Panc1 (cell line): ENCODE results near the gene PTCD2. TPM values are rescaled to one million over a fixed set of nuclear protein-coding genes. Genes with fewer than 3 reads are reported as not detected.
A peak's percentile ranks its signal among the peaks of the same experiment; 100 is the strongest.
"Not testable (repeated sequence)": the region's sequence is repeated elsewhere in the genome, so short reads cannot be mapped to it uniquely, and the experiment has no call there.

Experiments
- ATAC-seq: fragments of 200-7000 bp; cut with Tn5 transposase; 2 replicates; pipeline ENCODE4 v1.9.1; 2020; ENCODE audit warnings: mild to moderate bottlenecking, moderate library complexity
- BruUV-seq: library from RNA; stranded (reverse); fragments of 400-500 nt; replicated peaks from 2 replicates; lab custom pipeline; 2021; lab: Mats Ljungman, UMichigan
- CTCF ChIA-PET: fragments of 300-600 bp; sonication (Branson Sonifier 250); formaldehyde crosslinking; loops from one replicate; lab custom pipeline; 2022; ENCODE audit warnings: antibody characterized with exemption; lab: Charles Lee
- POLR2A ChIA-PET: fragments of 300-600 bp; sonication (Branson Sonifier 250); formaldehyde crosslinking; loops from one replicate; lab custom pipeline; 2022; ENCODE audit warnings: antibody characterized with exemption; lab: Charles Lee
- DNase-seq: peaks from one replicate; pipeline ENCODE4 v3.0.0-alpha.2; 2010; ENCODE audit warnings: low read depth, low spot score
- H3K27ac ChIP-seq: 2 replicates; pipeline ENCODE4 v1.5.1; 2011; ENCODE audit warnings: mild to moderate bottlenecking, low read length, inconsistent platforms
- H3K27me3 ChIP-seq: fragments of 200-500 bp; sonication (Bioruptor generic); 2 replicates; pipeline ENCODE4 v1.6.0; 2014; ENCODE audit warnings: low read length, inconsistent platforms; ENCODE audit not compliant: control insufficient read depth, insufficient read depth
- H3K36me3 ChIP-seq: fragments of 200-500 bp; sonication (Bioruptor generic); 2 replicates; pipeline ENCODE4 v1.5.1; 2014; ENCODE audit warnings: inconsistent platforms, mild to moderate bottlenecking, low read length, moderate library complexity; ENCODE audit not compliant: control insufficient read depth, insufficient read depth
- H3K4me1 ChIP-seq: 2 replicates; pipeline ENCODE4 v1.5.1; 2011; ENCODE audit warnings: inconsistent platforms, mild to moderate bottlenecking, low read length, moderate library complexity; ENCODE audit not compliant: control insufficient read depth, insufficient read depth
- H3K4me3 ChIP-seq, 2 experiments: 2 replicates each; pipeline ENCODE4 v1.5.1; 2011 to 2012; ENCODE audit warnings: low read depth in 2 of 2, low read length in 2 of 2, mild to moderate bottlenecking in 2 of 2, inconsistent platforms in 1 of 2, moderate library complexity in 1 of 2
- H3K9me3 ChIP-seq: fragments of 200-500 bp; sonication (Bioruptor generic); 2 replicates; pipeline ENCODE4 v1.5.1; 2014; ENCODE audit warnings: low read depth, mild to moderate bottlenecking, inconsistent platforms, low read length, moderate library complexity; ENCODE audit not compliant: control insufficient read depth, insufficient read depth
- POLR2AphosphoS5 ChIP-seq: IDR thresholded peaks from 2 replicates; pipeline ENCODE4 v1.6.1; 2012; ENCODE audit warnings: mild to moderate bottlenecking, low read depth, low read length, moderate library complexity
- REST ChIP-seq, 2 experiments: IDR thresholded peaks; 2 replicates each; pipeline ENCODE4 v1.6.1; 2011 to 2012; ENCODE audit warnings: low read depth in 2 of 2, control low read depth in 1 of 2, low read length in 1 of 2, mild to moderate bottlenecking in 1 of 2, moderate library complexity in 1 of 2; ENCODE audit not compliant: insufficient read depth in 1 of 2
- SIN3A ChIP-seq: IDR thresholded peaks from 2 replicates; pipeline ENCODE4 v1.6.1; 2012; ENCODE audit warnings: low read depth, mild to moderate bottlenecking, low read length, moderate library complexity, borderline replicate concordance; ENCODE audit not compliant: insufficient read depth
- TCF7L2 ChIP-seq: IDR thresholded peaks from 2 replicates; pipeline ENCODE4 v1.6.1; 2011; ENCODE audit warnings: mild to moderate bottlenecking, low read depth, low read length, inconsistent platforms
- in situ Hi-C: cut with HindIII; loops from 2 replicates; pipeline ENCODE4 v1.10.0; 2016; ENCODE audit warnings: low sequenced_read_pairs, low pct_unique_long_range_greater_than_20kb
- intact Hi-C: fragments of 100-400 bp; cut with micrococcal nuclease; formaldehyde crosslinking; loops from one replicate; pipeline ENCODE4 v1.10.0; 2022; ENCODE audit not compliant: unreplicated experiment
- total RNA-seq: library from RNA; stranded (reverse); gene quantifications from one replicate; pipeline ENCODE4 v1.2.1, GENCODE V29; 2021; ENCODE audit not compliant: unreplicated experiment
- TF ChIP-seq, protein P1 (sequence below): fragments of 450-650 bp; IDR thresholded peaks from 2 replicates; pipeline ENCODE4 v1.5.1; 2017; ENCODE audit warnings: mild to moderate bottlenecking

Gene PTCD2
- total RNA-seq, 1 experiment from 2014 or later = 13.0 TPM

GRCh38 chr5:72313141-72313540 lies 7.0 kb upstream of the PTCD2 start:
- intact Hi-C loops (no loop called here), in situ Hi-C loops (no loop called here)
- POLR2A ChIA-PET = interaction anchor here (0.5 to 0.7 kb wide), 2 partner anchors 37 to 56 kb away, joined by 5 to 7 read pairs; no protein-coding TSS in a partner anchor
- TF ChIP-seq SIN3A = no peak
- TF ChIP-seq REST (IDR thresholded peaks at IDR 0.05; ENCODE audit: insufficient read depth in 1 of 2, low read depth in 2 of 2, low read length in 1 of 2) = no peak
- no peak for TF ChIP-seq POLR2AphosphoS5
- TF ChIP-seq, protein P1, sequence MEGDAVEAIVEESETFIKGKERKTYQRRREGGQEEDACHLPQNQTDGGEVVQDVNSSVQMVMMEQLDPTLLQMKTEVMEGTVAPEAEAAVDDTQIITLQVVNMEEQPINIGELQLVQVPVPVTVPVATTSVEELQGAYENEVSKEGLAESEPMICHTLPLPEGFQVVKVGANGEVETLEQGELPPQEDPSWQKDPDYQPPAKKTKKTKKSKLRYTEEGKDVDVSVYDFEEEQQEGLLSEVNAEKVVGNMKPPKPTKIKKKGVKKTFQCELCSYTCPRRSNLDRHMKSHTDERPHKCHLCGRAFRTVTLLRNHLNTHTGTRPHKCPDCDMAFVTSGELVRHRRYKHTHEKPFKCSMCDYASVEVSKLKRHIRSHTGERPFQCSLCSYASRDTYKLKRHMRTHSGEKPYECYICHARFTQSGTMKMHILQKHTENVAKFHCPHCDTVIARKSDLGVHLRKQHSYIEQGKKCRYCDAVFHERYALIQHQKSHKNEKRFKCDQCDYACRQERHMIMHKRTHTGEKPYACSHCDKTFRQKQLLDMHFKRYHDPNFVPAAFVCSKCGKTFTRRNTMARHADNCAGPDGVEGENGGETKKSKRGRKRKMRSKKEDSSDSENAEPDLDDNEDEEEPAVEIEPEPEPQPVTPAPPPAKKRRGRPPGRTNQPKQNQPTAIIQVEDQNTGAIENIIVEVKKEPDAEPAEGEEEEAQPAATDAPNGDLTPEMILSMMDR = no peak
- no peak for TF ChIP-seq TCF7L2
- H3K27me3 ChIP-seq = no peaks in the 10 kb centered on the region
- H3K9me3 ChIP-seq = no peaks in the 10 kb centered on the region
- CTCF ChIA-PET = interaction anchor here (0.5 kb wide), 1 partner anchor 506 kb away, joined by 3 read pairs; no protein-coding TSS in a partner anchor
- DNase-seq = no peak
- H3K4me3 ChIP-seq = no peak overlapping the region
- no peak for ATAC-seq
- no TSS peak for BruUV-seq
- H3K27ac ChIP-seq = no peak overlapping the region
- H3K4me1 ChIP-seq = peaks cover 5% of the 10 kb centered on the region; the same call in 1 of the 2 replicates
- H3K36me3 ChIP-seq = no peaks in the 10 kb centered on the region; the same call in 1 of the 2 replicates

DNA sequence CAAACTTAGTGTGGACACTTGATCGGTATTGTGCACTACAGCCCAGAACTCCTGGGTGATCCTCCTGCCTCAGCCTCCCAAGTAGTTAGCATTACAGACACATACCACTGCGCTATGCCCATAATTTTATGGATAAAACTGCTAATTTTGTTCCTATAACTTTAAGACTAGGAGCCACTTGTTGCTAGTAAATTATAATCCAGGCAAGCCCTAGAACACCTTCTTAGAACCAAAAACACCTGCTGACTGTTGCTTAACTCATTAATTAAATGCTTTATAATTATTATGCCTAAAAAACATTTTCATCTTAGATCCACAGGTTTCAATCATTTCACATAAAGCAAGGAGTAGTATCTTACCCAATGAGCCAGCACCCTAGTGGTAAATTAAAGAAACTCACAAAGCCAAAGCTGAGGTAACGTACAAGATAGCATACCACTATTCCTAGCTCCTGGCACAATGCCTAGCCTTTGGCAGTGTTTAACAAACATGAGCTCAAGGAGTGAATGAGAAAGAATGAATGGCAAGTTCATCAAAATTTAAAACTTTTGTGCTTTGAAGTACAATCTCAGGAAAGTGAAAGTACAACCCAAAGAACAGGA lies 5.5 kb upstream of the PTCD2 start:
- no peak overlapping the region for H3K4me3 ChIP-seq
- no peak overlapping the region for H3K27ac ChIP-seq
- CTCF ChIA-PET = no interaction called here
- no peak for ATAC-seq
- intact Hi-C loops = no loop called here
- no peak for DNase-seq
- TF ChIP-seq, protein P1 = no peak; the same call in 1 of the 2 replicates
- TF ChIP-seq SIN3A (no peak), TCF7L2 (no peak), POLR2AphosphoS5 (no peak), REST (IDR thresholded peaks at IDR 0.05; ENCODE audit: insufficient read depth in 1 of 2, low read depth in 2 of 2, low read length in 1 of 2) (no peak)
- in situ Hi-C loops = no loop called here
- no peaks in the 10 kb centered on the region; the same call in 1 of the 2 replicates for H3K36me3 ChIP-seq
- no peaks in the 10 kb centered on the region for H3K27me3 ChIP-seq
- peaks cover 6% of the 10 kb centered on the region; the same call in 1 of the 2 replicates for H3K4me1 ChIP-seq
- no peaks in the 10 kb centered on the region for H3K9me3 ChIP-seq
- POLR2A ChIA-PET = no interaction called here
- no TSS peak for BruUV-seq

DNA sequence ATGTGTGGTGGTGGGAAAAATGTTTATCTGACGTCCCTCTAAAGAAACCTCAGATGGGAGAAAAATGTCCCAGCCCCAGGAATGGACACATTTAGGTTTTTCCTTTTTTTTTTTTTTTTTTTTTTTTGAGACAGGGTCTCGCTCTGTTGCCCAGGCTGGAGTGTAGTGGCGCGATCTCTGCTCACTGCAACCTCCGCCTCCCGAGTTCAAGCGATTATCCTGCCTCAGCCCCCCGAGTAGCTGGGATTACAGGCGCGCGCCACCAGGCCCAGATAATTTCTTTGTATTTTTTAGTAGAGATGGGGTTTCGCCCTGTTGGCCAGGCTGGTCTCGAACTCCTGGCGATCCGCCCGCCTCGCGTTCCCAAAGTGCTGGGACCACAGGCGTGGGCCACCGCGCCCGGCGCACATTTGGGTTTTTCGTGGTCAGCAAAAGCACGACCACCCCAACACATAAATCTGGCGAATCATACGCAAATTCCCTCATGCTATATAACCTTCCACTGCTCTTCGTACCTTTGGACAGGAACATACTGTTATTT lies 668 bp upstream of the PTCD2 start:
- in situ Hi-C loops, H3K27me3 ChIP-seq, BruUV-seq, H3K9me3 ChIP-seq, DNase-seq, H3K36me3 ChIP-seq, intact Hi-C loops: not testable (repeated sequence)
- CTCF ChIA-PET = interaction anchor here (1.3 kb wide), 1 partner anchor 11 kb away, joined by 5 read pairs; no protein-coding TSS in a partner anchor
- Histone ChIP-seq H3K4me1 (peaks cover 13% of the 10 kb centered on the region; the same call in 1 of the 2 replicates), H3K4me3 (peak overlapping the region; percentile 97 to 99), H3K27ac (peak overlapping the region; percentile 97)
- POLR2A ChIA-PET = interaction anchor here (0.6 to 0.7 kb wide), 4 partner anchors 11 to 479 kb away, joined by 3 to 11 read pairs (median 6); no protein-coding TSS in a partner anchor
- peak; percentile 28 for ATAC-seq
